Nephron progenitor cell (in vitro differentiated cells): ENCODE measurements around the gene CDH6.

ENCODE experiments used
- DNase-seq: peaks from one replicate; pipeline ENCODE4 v3.0.0; 2021
- H3K27ac Mint-ChIP-seq: 2 replicates; pipeline ENCODE4 v1.8.0; 2021; ENCODE audit warnings: mild to moderate bottlenecking, moderate library complexity, mixed read lengths
- H3K27me3 Mint-ChIP-seq: 2 replicates; pipeline ENCODE4 v1.8.0; 2021; ENCODE audit warnings: mild to moderate bottlenecking, low read depth, mixed read lengths; ENCODE audit not compliant: poor library complexity
- H3K36me3 Mint-ChIP-seq: 2 replicates; pipeline ENCODE4 v1.8.0; 2021; ENCODE audit warnings: low read depth, mixed read lengths
- H3K4me1 Mint-ChIP-seq: 2 replicates; pipeline ENCODE4 v1.8.0; 2021; ENCODE audit warnings: mixed read lengths
- H3K4me3 Mint-ChIP-seq: 2 replicates; pipeline ENCODE4 v1.8.0; 2021; ENCODE audit warnings: mild to moderate bottlenecking, moderate library complexity, mixed read lengths
- H3K9me3 Mint-ChIP-seq: 2 replicates; pipeline ENCODE4 v1.8.0; 2021; ENCODE audit warnings: mild to moderate bottlenecking, moderate library complexity, mixed read lengths
- CTCF ChIP-seq: fragments of 200-600 bp; sonication (generic); IDR thresholded peaks from 2 replicates; pipeline ENCODE4 v1.5.0; 2021; ENCODE audit warnings: antibody characterized with exemption

The CDH6 gene

GRCh38 chr5:31173614-31174013 is 19.9 kb upstream of the CDH6 start:
- H3K4me3 Mint-ChIP-seq = no peak overlapping the region
- H3K4me1 Mint-ChIP-seq = peaks cover 28% of the 10 kb centered on the region
- no peaks in the 10 kb centered on the region for H3K27me3 Mint-ChIP-seq
- TF ChIP-seq CTCF = no peak
- peaks cover 11% of the 10 kb centered on the region for H3K9me3 Mint-ChIP-seq
- H3K36me3 Mint-ChIP-seq = peaks cover 5% of the 10 kb centered on the region
- no peak for DNase-seq
- H3K27ac Mint-ChIP-seq = peak overlapping the region; percentile 5

DNA sequence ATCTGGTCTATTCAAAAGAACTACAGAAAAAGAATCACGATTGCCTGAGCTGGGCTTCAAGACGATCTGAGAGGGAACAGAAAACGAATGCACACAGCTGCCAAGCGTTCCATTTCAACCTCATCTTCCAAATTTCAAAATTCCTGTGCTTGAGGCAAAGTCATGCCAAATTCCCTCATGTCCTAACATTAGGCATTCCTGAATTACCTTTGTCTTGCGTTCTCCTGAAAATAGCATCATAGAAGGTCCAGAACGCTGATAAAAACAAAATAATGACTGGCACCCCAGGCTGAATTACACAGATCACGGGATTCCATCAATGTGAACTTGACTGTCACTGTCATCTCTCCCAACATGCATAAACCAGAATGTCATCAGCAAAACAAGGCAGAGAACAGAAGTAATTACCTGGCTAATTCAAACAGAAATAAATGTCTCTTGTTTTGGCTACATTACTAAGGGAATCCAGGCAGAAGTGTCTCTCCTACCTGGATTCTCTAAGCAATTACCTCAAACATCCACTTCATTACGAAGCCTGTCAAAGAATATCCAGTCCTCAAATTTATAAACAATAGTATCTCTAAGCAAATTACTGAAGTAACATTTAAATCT is 12.0 kb upstream of the CDH6 start:
- Mint-ChIP-seq H3K9me3 (peaks cover 29% of the 10 kb centered on the region), H3K4me1 (peaks cover 37% of the 10 kb centered on the region), H3K36me3 (peaks cover 5% of the 10 kb centered on the region), H3K4me3 (no peak overlapping the region), H3K27ac (no peak overlapping the region), H3K27me3 (peaks cover 6% of the 10 kb centered on the region)
- DNase-seq = no peak
- no peak for TF ChIP-seq CTCF

GRCh38 chr5:31182136-31182535 is 11.3 kb upstream of the CDH6 start:
- H3K4me1 Mint-ChIP-seq = peaks cover 37% of the 10 kb centered on the region
- H3K4me3 Mint-ChIP-seq = no peak overlapping the region

DNA sequence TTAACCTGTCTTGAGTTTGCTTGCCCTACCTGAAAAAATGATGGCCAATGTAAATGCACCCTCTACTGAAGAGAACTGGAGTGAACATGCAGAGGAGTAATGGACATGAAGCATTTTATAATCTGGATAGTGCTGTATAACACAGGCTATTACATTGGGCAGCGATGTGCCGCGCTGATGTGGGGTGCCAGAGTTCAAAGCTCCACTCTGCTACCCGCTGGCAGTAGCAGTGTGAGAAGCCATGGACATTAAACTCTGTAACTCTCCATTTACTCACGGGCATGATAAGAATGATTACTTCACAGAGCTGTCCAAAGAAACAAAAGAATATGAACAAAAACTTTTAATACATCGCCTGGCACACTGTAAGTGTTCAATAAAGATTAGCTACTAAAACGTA is 7.5 kb upstream of the CDH6 start:
- H3K9me3 Mint-ChIP-seq = peaks cover 19% of the 10 kb centered on the region
- DNase-seq = no peak
- H3K4me3 Mint-ChIP-seq = no peak overlapping the region
- TF ChIP-seq CTCF = no peak
- no peaks in the 10 kb centered on the region for H3K36me3 Mint-ChIP-seq
- H3K27ac Mint-ChIP-seq = no peak overlapping the region
- H3K27me3 Mint-ChIP-seq = peaks cover 6% of the 10 kb centered on the region
- H3K4me1 Mint-ChIP-seq = peaks cover 37% of the 10 kb centered on the region

More at GRCh38 chr5:31182136-31182535, 11.3 kb upstream of the CDH6 start:
- H3K36me3 Mint-ChIP-seq = peaks cover 5% of the 10 kb centered on the region
- DNase-seq = no peak
- no peak overlapping the region for H3K27ac Mint-ChIP-seq
- H3K27me3 Mint-ChIP-seq = peaks cover 6% of the 10 kb centered on the region
- peaks cover 33% of the 10 kb centered on the region for H3K9me3 Mint-ChIP-seq
- no peak for TF ChIP-seq CTCF

- peaks cover 12% of the 10 kb centered on the region for H3K9me3 Mint-ChIP-seq
- H3K27ac Mint-ChIP-seq = no peak overlapping the region
- no peaks in the 10 kb centered on the region for H3K36me3 Mint-ChIP-seq
- TF ChIP-seq CTCF = peak; percentile 78
- H3K4me1 Mint-ChIP-seq = peaks cover 31% of the 10 kb centered on the region
- H3K27me3 Mint-ChIP-seq = peaks cover 6% of the 10 kb centered on the region
- no peak overlapping the region for H3K4me3 Mint-ChIP-seq
- no peak for DNase-seq
These were observed 6.7 kb upstream of the CDH6 start for GRCh38 chr5:31186672-31187267.

GRCh38 chr5:31187591-31187990 is 5.9 kb upstream of the CDH6 start:
- DNase-seq = no peak

More at GRCh38 chr5:31187591-31187990, 5.9 kb upstream of the CDH6 start:
- H3K4me1 Mint-ChIP-seq = peaks cover 36% of the 10 kb centered on the region
- H3K4me3 Mint-ChIP-seq = no peak overlapping the region
- no peaks in the 10 kb centered on the region for H3K36me3 Mint-ChIP-seq
- H3K27ac Mint-ChIP-seq = no peak overlapping the region
- H3K27me3 Mint-ChIP-seq = peaks cover 6% of the 10 kb centered on the region
- H3K9me3 Mint-ChIP-seq = peaks cover 12% of the 10 kb centered on the region
- no peak for TF ChIP-seq CTCF
